Loucy (cell line): ENCODE measurements around the gene CLSTN2.

ENCODE experiments used
- EZH2phosphoT487 ChIP-seq: fragments of 200-600 bp; IDR thresholded peaks from 2 replicates; pipeline ENCODE4 v1.6.1; 2018; ENCODE audit warnings: antibody characterized with exemption, mild to moderate bottlenecking, moderate library complexity, borderline replicate concordance
- TF ChIP-seq, protein P1 (sequence below): fragments of 200-600 bp; sonication (generic); conservative IDR thresholded peaks from 2 replicates; pipeline ENCODE4 v1.5.1; 2014; ENCODE audit warnings: mild to moderate bottlenecking, antibody characterized with exemption, low read length

DNA sequence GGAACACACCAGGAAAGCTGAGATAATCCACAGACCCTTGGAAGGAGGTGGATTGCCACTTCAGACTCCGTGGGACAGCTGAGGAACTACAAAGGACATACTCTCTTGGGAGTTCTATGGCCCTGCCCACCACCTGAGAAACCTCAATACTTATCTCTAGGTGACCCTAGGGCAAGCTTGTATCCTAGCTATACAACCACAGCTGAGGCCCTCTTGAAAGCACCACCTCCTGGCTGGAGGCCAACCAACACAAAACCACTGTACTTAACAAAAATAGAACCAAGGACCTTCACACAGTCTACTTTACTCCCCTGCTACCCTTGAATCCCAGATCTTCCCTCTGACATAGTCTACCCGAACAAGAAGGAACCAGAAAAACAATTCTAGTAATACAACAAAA, 682.1 kb downstream of the CLSTN2 start:
- TF ChIP-seq, protein P1, sequence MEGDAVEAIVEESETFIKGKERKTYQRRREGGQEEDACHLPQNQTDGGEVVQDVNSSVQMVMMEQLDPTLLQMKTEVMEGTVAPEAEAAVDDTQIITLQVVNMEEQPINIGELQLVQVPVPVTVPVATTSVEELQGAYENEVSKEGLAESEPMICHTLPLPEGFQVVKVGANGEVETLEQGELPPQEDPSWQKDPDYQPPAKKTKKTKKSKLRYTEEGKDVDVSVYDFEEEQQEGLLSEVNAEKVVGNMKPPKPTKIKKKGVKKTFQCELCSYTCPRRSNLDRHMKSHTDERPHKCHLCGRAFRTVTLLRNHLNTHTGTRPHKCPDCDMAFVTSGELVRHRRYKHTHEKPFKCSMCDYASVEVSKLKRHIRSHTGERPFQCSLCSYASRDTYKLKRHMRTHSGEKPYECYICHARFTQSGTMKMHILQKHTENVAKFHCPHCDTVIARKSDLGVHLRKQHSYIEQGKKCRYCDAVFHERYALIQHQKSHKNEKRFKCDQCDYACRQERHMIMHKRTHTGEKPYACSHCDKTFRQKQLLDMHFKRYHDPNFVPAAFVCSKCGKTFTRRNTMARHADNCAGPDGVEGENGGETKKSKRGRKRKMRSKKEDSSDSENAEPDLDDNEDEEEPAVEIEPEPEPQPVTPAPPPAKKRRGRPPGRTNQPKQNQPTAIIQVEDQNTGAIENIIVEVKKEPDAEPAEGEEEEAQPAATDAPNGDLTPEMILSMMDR, result no peak
- TF ChIP-seq EZH2phosphoT487, result no peak
